ENCODE data around the gene GALM.

The GALM gene

GRCh38 chr2:38656866-38657480 lies 8.9 kb upstream of the GALM start:
- TF ChIP-seq CTCF (IDR thresholded peaks at IDR 0.05) = no peak
- no peaks in the 10 kb centered on the region for H3K27me3 ChIP-seq
- H3K4me1 ChIP-seq = no peaks in the 10 kb centered on the region
- H3K36me3 ChIP-seq = no peaks in the 10 kb centered on the region
- no peak for DNase-seq
- no peak overlapping the region for H3K4me3 ChIP-seq
- intact Hi-C loops (cut with DNase I; ENCODE audit: low total_unique reads) = no loop called here
- H3K9me3 ChIP-seq = no peaks in the 10 kb centered on the region
- no peak overlapping the region for H3K27ac ChIP-seq

- no peaks in the 10 kb centered on the region for H3K9me3 ChIP-seq
- no peak for TF ChIP-seq CTCF (IDR thresholded peaks at IDR 0.05)
These were observed 7.3 kb upstream of the GALM start for GRCh38 chr2:38658613-38659012.

GRCh38 chr2:38659115-38659514 lies 6.8 kb upstream of the GALM start:
- no peaks in the 10 kb centered on the region for H3K27me3 ChIP-seq
- H3K27ac ChIP-seq = no peak overlapping the region
- intact Hi-C loops (cut with DNase I; ENCODE audit: low total_unique reads) = no loop called here
- no peak overlapping the region for H3K4me3 ChIP-seq
- TF ChIP-seq CTCF (IDR thresholded peaks at IDR 0.05) = no peak
- no peaks in the 10 kb centered on the region for H3K4me1 ChIP-seq
- no peak for DNase-seq
- H3K9me3 ChIP-seq = no peaks in the 10 kb centered on the region
- no peaks in the 10 kb centered on the region for H3K36me3 ChIP-seq

More at GRCh38 chr2:38658613-38659012, 7.3 kb upstream of the GALM start:
- Histone ChIP-seq H3K27ac (no peak overlapping the region), H3K4me1 (no peaks in the 10 kb centered on the region), H3K27me3 (no peaks in the 10 kb centered on the region), H3K36me3 (no peaks in the 10 kb centered on the region), H3K4me3 (no peak overlapping the region)
- intact Hi-C loops (cut with DNase I; ENCODE audit: low total_unique reads) = no loop called here
- DNase-seq = no peak

GRCh38 chr2:38660282-38660681 lies 5.6 kb upstream of the GALM start:
- H3K27me3 ChIP-seq = no peaks in the 10 kb centered on the region
- no peaks in the 10 kb centered on the region for H3K36me3 ChIP-seq
- H3K4me1 ChIP-seq = peaks cover 0 to 3% (median 0%) of the 10 kb centered on the region in 4 donors
- intact Hi-C loops (cut with DNase I; ENCODE audit: low total_unique reads) = no loop called here
- no peak overlapping the region for H3K4me3 ChIP-seq
- no peak overlapping the region for H3K27ac ChIP-seq
- no peak for TF ChIP-seq CTCF (IDR thresholded peaks at IDR 0.05)
- peak in 1 of 2 donors; percentile 44 for DNase-seq
- H3K9me3 ChIP-seq = no peaks in the 10 kb centered on the region

- Histone ChIP-seq H3K27ac (no peak overlapping the region), H3K4me3 (no peak overlapping the region), H3K27me3 (no peaks in the 10 kb centered on the region), H3K4me1 (peaks cover 0 to 8% (median 3%) of the 10 kb centered on the region in 4 donors), H3K9me3 (no peaks in the 10 kb centered on the region), H3K36me3 (no peaks in the 10 kb centered on the region)
- DNase-seq = no peak
- no peak for TF ChIP-seq CTCF (IDR thresholded peaks at IDR 0.05)
- intact Hi-C loops (cut with DNase I; ENCODE audit: low total_unique reads) = no loop called here
These were observed 4.6 kb upstream of the GALM start for GRCh38 chr2:38661306-38661705.

GRCh38 chr2:38666556-38666910 lies 619 bp downstream of the GALM start:
- H3K27me3 ChIP-seq = no peaks in the 10 kb centered on the region
- H3K9me3 ChIP-seq = no peaks in the 10 kb centered on the region
- peak overlapping the region; percentile 66 to 73 for H3K27ac ChIP-seq
- no peak for DNase-seq
- no peak for TF ChIP-seq CTCF (IDR thresholded peaks at IDR 0.05)
- H3K4me1 ChIP-seq = peaks cover 0 to 36% (median 14%) of the 10 kb centered on the region in 4 donors
- no peaks in the 10 kb centered on the region for H3K36me3 ChIP-seq
- H3K4me3 ChIP-seq = peak overlapping the region; percentile 57 to 72
- intact Hi-C loops (cut with DNase I; ENCODE audit: low total_unique reads) = loop anchor here (5.0 kb wide), 1 partner anchor 64 kb away; the partner anchor contains the start of gene HNRNPLL
